Left lung (tissue), 10 donors: ENCODE measurements around the gene HIVEP3. TPM values are rescaled to one million over a fixed set of nuclear protein-coding genes. Genes with fewer than 3 reads are reported as not detected.
A peak's percentile ranks its signal among the peaks of the same experiment; 100 is the strongest.

Experiments used
- ATAC-seq: fragments of 200-7000 bp; cut with Tn5 transposase; one replicate; pipeline ENCODE4 v1.9.1; 2020; ENCODE audit warnings: moderate library complexity
- DNase-seq, 4 donors: peaks; one replicate each; pipeline ENCODE4 v3.0.0-alpha.2; 2013 to 2020
- H3K27ac ChIP-seq, 2 donors: fragments of 200-600 bp; sonication (generic) in 1 of 2; one replicate each; pipeline versions ENCODE4 v1.5.0 to v1.8.0; 2020 to 2021
- H3K27me3 ChIP-seq, 2 donors: fragments of 200-600 bp; sonication (generic) in 1 of 2; one replicate each; pipeline versions ENCODE4 v1.5.0 to v1.8.0; 2020 to 2021
- H3K36me3 ChIP-seq, 2 donors: fragments of 200-600 bp; sonication (generic) in 1 of 2; one replicate each; pipeline versions ENCODE4 v1.5.0 to v1.8.0; 2020 to 2021
- H3K4me1 ChIP-seq, 2 donors: fragments of 200-600 bp; one replicate each; pipeline ENCODE4 v1.8.0; 2021
- H3K4me3 ChIP-seq, 2 donors: fragments of 200-600 bp; sonication (generic) in 1 of 2; one replicate each; pipeline versions ENCODE4 v1.5.0 to v1.8.0; 2020 to 2021; ENCODE audit warnings: mild to moderate bottlenecking in 1 of 2
- H3K9me3 ChIP-seq, 2 donors: fragments of 200-600 bp; sonication (generic) in 1 of 2; one replicate each; pipeline versions ENCODE4 v1.5.0 to v1.8.0; 2020 to 2021
- CTCF ChIP-seq, 2 donors: fragments of 200-600 bp; sonication (generic) in 1 of 2; IDR thresholded peaks; one replicate each; pipeline versions ENCODE4 v1.5.0 to v1.8.0; 2021; ENCODE audit warnings: antibody characterized with exemption in 2 of 2
- intact Hi-C, 2 donors: fragments of 100-400 bp; cut with DNase I; formaldehyde crosslinking; loops; one replicate each; pipeline versions ENCODE4 v1.11.2 to v1.14.2; 2022
- polyA plus RNA-seq, 6 donors: library from polyadenylated mRNA; unstranded; fragments of 120-200 nt; gene quantifications; one replicate each; pipeline ENCODE4 v1.2.1, GENCODE V29; 2013; ENCODE audit not compliant: insufficient read length in 6 of 6
- total RNA-seq, 2 donors: library from RNA; stranded (reverse); fragmentation: NEBNext Ultra II Directional; extraction: Animal tissue kit (Norgen Biotek cat#: 25700); gene quantifications; one replicate each; pipeline ENCODE4 v1.2.1, GENCODE V29; 2021
- donor health status: DM: no; HTN: yes; CAD: no.
- donor health status: DM: no; HTN: no; CAD: no.

The HIVEP3 gene
- total and polyA plus RNA-seq, 8 donors = 6.0 to 15.6 (median 7.4) TPM

- TF ChIP-seq CTCF (IDR thresholded peaks at IDR 0.05) = peak in 1 of 2 donors; percentile 18
- intact Hi-C loops = no loop called here
- DNase-seq = peak; percentile 79 to 93 (median 88)
- H3K4me3 ChIP-seq = peak overlapping the region; percentile 2 to 36
- H3K36me3 ChIP-seq = no peaks in the 10 kb centered on the region
- peaks cover 0 to 22% of the 10 kb centered on the region in 2 donors for H3K27me3 ChIP-seq
- H3K9me3 ChIP-seq = no peaks in the 10 kb centered on the region
- peak; percentile 74 for ATAC-seq
- H3K4me1 ChIP-seq = peaks cover 20 to 53% of the 10 kb centered on the region in 2 donors
- peak overlapping the region; percentile 86 to 90 for H3K27ac ChIP-seq
Observed at GRCh38 chr1:41496080-41497055, 422.4 kb downstream of the HIVEP3 start.

- H3K4me1 ChIP-seq = peaks cover 20 to 47% of the 10 kb centered on the region in 2 donors
- ATAC-seq (no peak), DNase-seq (peak in 1 of 4 donors; percentile 60)
- no peaks in the 10 kb centered on the region for H3K36me3 ChIP-seq
- H3K4me3 ChIP-seq = peak overlapping the region in 1 of 2 donors; percentile 36
- intact Hi-C loops = no loop called here
- H3K27me3 ChIP-seq = peaks cover 0 to 22% of the 10 kb centered on the region in 2 donors
- H3K9me3 ChIP-seq = no peaks in the 10 kb centered on the region
- TF ChIP-seq CTCF (IDR thresholded peaks at IDR 0.05) = no peak
- H3K27ac ChIP-seq = peak overlapping the region; percentile 86 to 90
Observed at GRCh38 chr1:41495210-41495948, 423.3 kb downstream of the HIVEP3 start.

- Histone ChIP-seq H3K4me3 (no peak overlapping the region), H3K27me3 (peaks cover 0 to 22% of the 10 kb centered on the region in 2 donors), H3K9me3 (no peaks in the 10 kb centered on the region), H3K36me3 (no peaks in the 10 kb centered on the region), H3K4me1 (peaks cover 20 to 41% of the 10 kb centered on the region in 2 donors), H3K27ac (no peak overlapping the region)
- DNase-seq (peak in 1 of 4 donors; percentile 41), ATAC-seq (no peak)
- intact Hi-C loops = no loop called here
- TF ChIP-seq CTCF (IDR thresholded peaks at IDR 0.05) = no peak
Observed at GRCh38 chr1:41494351-41495209, 424.1 kb downstream of the HIVEP3 start.

- Histone ChIP-seq H3K9me3 (no peaks in the 10 kb centered on the region), H3K4me1 (peaks cover 16 to 34% of the 10 kb centered on the region in 2 donors), H3K27ac (no peak overlapping the region), H3K36me3 (no peaks in the 10 kb centered on the region), H3K27me3 (peaks cover 0 to 22% of the 10 kb centered on the region in 2 donors), H3K4me3 (no peak overlapping the region)
- TF ChIP-seq CTCF (IDR thresholded peaks at IDR 0.05) = no peak
- no peak for ATAC-seq
- peak in 1 of 4 donors; percentile 58 for DNase-seq
- intact Hi-C loops = no loop called here
Observed at GRCh38 chr1:41493626-41494350, 424.9 kb downstream of the HIVEP3 start.
